Uterus (tissue), 2 donors: ENCODE data around the gene GPRC5C.

Source experiments
- CTCF ChIP-seq, 4 experiments: fragments of 200-600 bp in 2 of 4; fragments of 450-650 bp in 2 of 4; sonication (generic) in 2 of 4; IDR thresholded peaks; one replicate each; pipeline ENCODE4 v1.5.1; 2016 to 2019; ENCODE audit warnings: antibody characterized with exemption in 4 of 4, mild to moderate bottlenecking in 2 of 4, moderate library complexity in 1 of 4
- POLR2A ChIP-seq, 2 donors: fragments of 450-650 bp; IDR thresholded peaks; one replicate each; pipeline ENCODE4 v1.6.1; 2016; ENCODE audit warnings: antibody characterized with exemption in 2 of 2, mild to moderate bottlenecking in 1 of 2, moderate library complexity in 1 of 2

- TF ChIP-seq CTCF (IDR thresholded peaks at IDR 0.05), result no peak
- TF ChIP-seq POLR2A (IDR thresholded peaks at IDR 0.05), result no peak
Measured at GRCh38 chr17:74465378-74466110, 33.7 kb downstream of the GPRC5C start.
